NCI-H748 (cell line): ENCODE measurements around the gene ZFPM1.
"Not testable (repeated sequence)": the region's sequence is repeated elsewhere in the genome, so short reads cannot be mapped to it uniquely, and the experiment has no call there.

Experiments used
- DNase-seq: peaks from one replicate; lab custom pipeline; 2025; ENCODE audit not compliant: unreplicated experiment; lab: John Stamatoyannopoulos, UW

ZFPM1 gene

DNA sequence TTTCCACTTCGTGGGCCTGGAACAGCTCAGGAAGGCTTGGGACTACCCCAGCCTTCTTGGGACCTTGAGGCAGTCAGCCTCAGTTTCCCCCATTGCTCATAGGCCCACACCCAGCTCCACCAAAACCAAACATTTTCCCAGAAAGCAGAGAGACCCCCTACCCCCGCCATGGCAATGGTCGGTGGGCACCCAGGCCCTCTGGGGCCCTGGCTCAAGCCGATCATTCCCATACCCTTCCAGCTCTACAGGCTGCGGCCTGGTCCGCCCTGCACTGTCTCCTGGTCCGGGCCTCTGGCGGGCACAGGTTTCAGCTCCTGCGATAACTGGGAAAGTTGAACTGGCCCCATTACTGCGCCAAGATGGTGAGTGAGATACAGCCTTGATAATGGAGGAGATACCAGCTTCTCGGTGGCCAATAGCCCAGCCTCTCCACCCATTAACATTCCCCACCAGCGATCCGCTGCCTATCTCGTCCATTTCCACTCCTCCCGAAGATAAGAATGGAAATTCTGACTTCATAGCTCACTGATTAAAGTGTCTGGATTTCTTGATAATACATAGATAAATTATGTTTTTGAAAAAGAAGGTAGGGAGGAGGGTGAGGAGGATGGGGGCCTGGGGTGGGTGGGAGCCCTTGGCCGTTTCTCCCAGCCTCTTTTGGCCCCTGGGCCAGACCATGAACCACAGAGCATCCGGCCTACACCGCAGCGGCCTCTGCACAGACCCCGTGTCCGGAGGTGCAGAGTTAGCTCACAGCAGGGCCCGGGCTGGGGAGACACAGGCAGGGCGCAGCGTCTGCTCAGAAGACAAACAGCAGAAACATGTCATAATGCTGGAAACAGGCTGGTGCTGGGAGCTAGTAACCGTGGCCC is 11.6 kb downstream of the ZFPM1 start:
- no peak for DNase-seq

DNA sequence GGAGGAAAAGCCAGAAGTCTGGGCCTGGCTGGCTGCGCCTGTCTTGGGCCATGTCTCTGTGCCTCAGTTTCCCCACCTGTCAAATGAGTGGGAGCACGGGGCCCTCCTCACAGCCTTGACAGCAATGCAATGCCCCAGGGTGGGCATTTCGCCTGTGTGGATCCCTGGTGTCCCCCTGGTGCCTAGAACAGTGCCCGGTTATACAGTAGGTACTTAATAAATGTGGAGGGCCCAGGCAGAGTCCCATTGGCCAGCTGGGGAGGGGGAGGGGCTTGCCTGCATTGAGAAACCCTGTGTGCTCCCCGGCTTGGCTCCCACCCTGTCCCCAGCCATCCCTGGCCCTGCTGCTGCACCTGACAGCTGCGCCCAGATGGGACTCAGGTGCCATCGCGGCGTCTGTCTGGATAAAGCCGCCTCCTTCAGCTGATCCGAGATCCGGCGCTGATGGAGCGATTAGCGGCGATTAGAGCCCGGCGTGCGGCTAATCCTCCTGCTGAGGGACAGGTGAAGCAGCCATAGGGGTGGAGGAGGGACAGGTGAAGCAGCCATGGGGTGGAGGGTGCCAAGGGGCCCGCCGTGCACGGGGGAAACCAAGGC is 12.4 kb downstream of the ZFPM1 start:
- DNase-seq: peak; percentile 18

DNA sequence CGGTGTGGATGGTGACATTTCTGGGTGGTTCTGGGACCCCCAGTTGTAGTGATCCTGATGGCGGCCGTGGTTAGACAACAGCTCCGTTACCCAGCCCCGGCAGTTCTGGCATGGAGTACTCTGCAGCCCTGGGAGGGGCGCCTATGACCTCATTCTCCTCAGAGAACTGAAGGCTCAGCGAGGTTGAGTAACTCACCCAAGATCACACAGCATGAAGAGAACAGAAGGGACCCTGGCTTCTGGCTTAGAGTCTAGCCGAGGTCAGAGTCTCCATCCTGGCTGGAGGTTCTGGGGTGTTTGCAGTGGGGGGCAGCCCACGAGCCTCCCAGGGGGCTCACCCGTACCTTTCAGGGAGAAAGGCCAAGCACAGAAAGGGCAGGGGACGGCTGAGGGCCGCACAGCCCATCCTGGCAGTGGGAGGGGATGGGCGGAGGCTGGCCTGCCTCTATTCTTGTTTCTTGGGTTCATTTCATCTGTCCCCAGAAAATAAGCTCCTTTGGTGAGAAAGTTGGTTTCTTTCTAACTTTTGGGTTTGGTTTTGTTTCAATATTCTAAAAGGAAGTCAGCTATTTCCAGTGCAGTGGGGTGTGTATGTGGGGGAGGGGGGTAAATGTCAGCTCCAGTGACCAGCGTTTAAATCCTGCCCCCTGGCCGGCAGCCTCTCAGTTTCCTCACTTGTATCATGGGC is 13.2 kb downstream of the ZFPM1 start:
- no peak for DNase-seq

DNA sequence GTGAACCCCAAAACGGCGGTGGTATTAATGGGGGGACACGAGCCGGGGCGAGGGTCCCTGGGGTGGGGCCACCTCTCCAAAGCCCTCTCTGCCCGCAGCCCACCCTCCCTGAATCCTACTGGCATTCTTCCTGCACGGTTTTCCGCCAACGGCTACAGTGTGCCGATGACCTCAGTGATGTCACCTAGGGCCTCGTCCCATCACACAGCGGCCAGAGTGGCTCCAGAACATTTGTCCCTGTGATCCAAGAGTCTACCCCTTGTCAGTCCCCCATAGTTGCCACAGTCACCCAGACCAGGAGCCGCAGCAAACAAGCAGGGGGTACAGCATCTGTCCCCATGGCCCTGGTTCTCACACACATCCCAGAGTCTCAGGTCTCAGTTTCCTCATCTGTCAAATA is 13.9 kb downstream of the ZFPM1 start:
- no peak for DNase-seq

DNA sequence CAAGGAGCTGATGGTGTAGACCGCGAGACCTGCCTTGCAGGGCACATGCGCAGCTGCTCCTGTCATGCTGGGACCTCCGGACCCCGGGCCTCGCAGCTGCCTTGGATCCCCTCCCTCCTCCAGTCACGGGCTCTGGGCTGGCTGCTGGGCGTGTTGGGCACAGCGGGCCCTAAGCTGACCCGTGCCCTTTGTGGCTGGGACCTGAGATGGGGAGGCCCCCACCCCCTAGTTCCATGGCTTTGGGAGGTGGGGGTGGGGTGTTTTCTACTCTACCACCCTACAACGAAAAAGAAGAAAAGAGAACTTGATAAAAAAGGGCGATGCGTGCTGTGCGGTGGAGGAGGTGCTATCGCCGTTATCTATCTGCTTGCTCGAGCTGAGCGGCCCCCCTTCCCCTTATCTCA is 14.5 kb downstream of the ZFPM1 start:
- no peak for DNase-seq

DNA sequence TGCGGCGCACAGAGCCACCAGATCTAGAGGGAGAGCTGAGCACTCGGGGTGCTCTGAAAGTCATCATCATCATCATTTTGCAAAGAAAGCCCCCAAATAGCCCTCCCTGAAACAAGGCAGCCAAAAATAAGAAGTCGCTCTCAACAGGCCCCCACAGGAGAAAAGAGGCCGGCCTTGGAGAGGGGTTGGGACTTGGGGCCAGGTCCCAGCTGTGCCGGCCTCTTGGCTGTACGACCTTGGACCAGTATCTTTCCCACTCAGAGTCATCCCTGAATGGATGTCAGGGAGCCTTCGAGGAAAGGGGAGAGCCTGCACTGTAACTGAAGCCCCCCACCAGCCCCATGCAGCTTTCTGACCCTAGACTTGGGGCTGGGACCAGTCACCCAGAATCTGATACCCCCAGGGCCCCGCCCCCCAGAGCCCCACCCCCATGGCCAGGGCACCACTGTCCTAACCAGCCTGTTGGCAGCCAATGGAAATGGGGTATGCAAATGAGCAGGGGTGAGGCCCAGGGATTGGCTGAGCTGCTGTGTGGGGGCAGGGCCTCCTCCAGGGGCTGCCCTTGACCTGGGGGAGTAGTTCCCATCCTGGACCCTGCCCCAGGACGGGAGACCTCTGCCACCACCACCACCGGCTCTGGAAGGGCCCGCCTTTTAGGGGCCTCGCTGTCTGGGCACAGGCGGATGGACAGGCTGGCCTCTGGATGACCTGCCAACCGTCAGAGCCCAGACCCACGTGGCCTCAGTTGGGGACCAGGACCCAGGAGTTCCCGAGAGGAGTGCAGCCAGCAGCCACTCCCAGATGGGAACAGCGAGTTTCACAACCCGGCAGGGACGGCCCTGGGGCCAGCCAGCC is 15.4 kb downstream of the ZFPM1 start:
- peak; percentile 9 for DNase-seq

DNA sequence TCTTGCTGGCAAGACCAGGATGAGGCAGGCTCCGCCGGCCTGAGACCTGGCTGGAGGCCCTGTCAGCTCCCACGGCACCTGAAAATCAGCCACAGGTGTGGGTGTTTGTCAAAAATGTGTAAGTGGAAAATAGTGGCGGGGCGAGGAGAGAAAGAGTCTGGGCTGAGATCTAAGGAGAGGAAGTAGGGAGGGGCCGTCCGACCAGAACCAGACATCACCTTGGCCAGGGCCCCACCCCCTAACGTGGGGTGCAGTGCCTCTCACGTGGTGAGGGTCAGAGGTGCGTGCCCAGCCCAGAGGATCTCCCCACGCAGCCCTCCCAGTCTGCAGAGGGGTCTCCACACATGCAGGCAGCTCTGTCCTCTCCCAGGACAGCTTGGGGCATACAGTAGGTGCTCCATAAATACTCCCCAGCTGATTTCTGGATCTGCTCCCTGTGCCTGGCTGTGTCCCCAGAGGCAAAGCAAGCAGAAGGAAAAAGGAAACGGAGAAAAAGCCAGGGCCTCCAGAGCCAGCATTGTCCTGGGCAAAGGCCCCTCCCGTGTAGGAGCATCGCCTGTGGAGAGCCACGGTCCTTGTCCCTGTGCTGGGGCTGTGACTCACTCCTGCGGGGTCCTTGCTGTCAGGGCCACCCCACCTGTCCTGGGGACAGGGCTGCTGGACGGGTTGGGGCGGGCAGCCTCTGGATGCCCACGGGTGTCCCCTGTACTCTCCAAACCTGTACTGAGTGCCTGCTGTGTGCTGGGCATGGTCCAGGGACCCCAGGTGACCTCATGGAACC is 16.7 kb downstream of the ZFPM1 start:
- DNase-seq: no peak

DNA sequence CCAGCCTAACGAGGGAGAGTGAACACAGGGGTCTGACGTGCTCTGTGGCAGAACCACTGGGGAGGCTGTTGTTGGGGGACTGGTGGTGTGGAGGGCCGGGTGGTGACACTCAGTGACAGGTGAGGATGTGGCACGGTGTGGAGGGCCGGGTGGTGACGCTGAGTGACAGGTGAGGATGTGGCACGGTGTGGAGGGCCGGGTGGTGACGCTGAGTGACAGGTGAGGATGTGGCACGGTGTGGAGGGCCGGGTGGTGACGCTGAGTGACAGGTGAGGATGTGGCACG is 17.3 kb downstream of the ZFPM1 start:
- DNase-seq: not testable (repeated sequence)

DNA sequence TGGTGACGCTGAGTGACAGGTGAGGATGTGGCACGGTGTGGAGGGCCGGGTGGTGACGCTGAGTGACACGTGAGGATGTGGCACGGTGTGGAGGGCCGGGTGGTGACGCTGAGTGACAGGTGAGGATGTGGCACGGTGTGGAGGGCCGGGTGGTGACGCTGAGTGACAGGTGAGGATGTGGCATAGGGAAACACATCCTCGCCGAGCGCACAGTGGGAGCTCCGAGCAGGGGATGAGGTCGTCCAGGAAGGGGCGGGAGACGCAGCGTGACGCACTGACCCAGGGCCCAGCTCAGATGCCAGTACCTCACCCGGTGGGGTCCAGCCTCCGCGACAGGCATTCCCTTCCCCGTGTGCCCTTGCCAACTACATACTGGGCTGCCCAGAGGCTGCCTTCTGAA is 17.6 kb downstream of the ZFPM1 start:
- DNase-seq: not testable (repeated sequence)

DNA sequence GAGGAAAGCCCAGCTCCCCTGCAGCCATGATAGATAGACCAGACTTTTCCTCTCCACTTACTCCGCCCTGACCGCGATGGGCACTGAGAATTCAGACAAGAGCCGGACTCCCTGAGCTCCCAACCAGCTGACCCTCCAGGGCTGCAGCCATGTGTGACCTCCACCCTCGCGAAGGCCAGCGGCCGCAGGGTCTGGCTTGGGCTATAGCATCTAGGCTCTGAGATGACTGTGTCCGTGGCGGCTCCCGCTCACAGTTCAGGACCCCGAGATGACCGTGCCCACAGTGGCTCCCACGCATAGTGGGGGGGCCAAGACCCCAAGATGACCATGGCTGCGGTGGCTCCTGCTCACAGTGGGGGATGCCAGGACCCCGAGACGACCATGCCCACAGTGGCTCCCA is 18.0 kb downstream of the ZFPM1 start:
- no peak for DNase-seq

DNA sequence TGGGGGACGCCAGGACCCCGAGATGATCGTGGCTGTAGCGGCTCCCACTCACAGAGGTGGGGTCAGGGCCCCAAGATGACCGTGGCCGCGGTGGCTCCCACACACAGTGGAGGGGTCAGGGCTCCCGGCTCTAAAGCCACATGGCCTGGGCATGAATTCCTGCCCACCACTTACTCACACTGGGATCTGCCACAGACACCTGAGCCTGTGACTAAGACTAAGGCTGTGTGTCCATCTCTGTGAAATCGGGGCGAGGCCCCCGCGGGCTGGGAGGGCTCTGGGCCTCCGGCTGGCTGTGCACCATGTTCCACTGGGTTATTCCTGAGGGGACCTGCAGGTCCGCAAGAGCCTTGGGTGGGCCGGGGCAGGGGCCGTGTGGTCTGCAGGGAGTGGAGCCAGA is 18.5 kb downstream of the ZFPM1 start:
- DNase-seq: no peak

DNA sequence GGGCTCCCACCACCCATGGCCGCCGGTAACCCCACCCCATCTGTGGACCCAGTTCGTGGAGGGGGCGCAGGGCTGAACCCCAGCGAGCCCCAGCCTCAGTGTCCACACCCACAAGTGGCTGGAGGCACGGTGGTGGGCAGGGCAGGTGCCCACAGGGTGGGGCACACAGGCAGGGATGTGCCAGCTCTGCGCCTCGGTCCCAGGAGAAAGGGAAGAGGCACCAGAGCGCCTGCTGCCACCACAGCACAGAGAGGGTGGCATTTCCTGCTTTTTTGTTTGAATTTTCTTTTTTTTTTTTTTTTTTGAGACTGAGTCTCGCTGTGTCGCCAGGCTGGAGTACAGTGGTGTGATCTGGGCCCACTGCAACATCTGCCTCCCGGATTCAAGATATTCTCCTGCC is 19.0 kb downstream of the ZFPM1 start:
- DNase-seq: no peak

DNA sequence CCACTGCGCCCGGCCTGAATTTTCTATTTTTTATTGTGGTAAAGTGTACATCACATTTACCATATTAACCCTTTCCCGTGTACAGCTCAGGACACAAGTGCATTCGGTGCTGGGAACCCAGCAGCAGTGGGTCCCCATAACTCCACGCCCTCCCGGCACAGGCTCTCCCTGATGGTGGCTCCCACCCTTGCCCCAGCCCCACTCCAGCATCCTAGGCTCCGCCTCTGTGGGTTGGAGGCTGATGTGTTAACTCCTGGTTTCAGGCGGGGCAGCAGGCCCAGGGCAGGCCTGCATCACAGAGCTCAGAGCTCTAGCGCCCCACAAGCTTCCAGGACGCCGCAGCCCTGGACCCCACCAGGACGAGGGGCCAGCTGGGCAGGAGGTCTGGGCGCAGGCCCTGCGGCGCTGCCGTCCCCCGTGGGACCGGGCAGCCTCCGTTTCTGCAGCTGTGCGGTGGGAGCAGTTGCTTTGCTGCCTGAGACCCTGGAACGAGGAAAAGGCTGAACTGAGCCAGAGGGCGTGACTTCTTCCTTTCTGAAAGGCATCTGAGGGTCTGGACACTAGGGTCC is 19.6 kb downstream of the ZFPM1 start:
- DNase-seq: no peak

DNA sequence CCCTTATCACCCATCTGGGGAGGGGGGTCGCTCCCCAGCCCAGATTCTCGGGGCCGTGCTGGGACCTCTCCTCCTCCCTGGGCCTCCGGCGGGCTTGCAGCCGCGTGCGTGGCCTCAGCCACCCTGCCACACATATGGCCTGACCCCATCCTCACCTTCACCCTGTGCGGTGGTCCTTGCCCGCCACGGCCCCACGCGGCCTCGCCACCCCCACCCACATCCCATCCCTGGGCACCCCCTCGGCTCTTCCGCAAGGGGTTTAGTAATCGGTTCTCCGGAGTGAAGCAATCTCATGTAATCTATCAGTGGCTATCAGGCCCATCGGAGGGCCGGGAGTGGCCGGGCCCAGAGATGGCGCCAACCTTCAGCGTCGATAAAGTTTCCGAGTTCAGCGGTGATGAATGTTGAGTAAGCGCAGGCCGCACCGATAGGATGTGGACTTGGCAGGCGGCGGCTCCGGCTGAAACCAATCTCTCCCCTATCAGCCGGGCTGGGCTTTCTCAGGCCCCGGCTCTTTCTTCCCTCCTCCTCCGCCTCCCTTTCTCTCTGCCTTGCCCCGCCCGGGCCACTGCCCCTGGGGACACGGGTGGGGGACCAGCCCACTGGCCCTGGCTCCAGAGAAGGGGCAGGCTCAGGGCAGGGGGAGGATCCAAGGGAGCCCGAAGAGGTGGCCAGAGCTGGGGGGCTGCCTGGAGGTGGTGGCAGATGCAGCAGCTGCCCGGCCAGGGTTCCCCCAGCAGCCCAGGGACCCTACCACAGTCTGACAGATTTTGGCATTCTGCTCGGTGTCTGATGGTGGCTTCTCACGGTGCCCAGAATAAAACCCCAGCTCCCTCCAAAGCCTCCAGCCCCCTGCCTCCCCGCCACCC is 20.8 kb downstream of the ZFPM1 start:
- DNase-seq: no peak

DNA sequence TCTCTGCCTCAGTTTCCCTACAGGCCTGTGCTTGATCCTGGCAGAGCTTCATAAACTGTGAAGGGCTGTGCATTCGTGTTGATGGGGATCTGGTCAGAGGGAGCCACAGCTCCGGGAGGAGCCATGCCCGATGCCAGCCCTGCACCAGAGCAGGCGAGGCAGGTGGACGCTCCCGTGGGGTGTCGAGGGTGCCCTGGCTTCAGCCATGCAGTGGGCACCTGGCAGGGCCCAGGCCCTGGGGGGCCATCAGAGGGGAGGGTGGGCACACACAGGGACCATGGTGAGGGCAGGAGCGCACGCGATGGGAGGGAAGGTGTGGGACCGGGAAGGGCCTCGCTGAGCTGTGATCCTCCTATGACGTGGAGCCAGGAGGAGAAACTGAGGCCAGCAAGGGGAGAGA is 22.0 kb downstream of the ZFPM1 start:
- no peak for DNase-seq

DNA sequence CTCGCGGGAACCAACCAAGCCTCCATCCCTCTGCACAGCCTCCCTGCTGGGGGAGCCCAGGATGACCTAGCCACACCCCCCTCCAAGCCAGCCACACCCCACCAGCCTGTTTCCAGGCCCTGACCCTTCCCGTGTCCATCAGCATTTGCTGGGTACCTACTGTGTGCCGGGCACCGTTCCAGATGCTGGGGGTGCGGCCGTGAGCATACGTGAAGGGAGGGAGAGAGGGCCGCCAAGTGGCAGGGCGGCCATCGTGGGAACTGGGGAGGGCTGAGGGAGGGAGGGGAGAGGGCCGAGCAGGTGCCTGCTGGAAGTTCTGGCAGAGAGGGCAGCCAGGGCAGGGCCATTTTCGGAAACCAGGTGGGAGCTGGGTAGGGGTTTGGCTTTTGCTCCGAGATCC is 23.1 kb downstream of the ZFPM1 start:
- no peak for DNase-seq

DNA sequence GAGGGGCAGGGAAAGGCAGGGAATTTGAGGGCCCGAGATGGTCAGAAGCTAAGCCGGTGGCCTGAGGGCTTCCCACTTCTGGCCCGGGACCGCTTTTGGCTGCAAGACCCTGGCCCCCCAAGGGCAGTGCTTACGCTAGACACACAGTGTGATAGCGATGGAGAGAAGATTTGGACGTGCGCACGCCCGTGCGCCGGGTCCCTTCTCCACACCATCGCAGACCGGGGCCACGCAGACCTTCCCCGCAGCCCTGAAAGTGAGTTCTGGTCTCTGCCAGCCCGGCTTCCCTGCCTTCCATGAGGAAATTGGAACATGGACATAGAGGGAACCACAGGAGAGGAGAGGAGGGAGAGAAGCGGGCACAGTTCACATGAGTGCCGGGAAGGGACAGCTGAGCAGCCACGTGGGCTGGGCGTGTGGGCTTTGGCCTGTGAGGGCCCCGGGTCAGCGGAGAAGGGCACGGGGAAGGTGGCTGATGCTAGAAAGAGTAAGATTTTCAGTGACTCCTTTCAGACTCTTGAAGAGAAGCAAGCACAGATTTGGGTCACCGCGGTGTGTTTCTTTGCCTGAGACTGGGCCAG is 23.8 kb downstream of the ZFPM1 start:
- no peak for DNase-seq

DNA sequence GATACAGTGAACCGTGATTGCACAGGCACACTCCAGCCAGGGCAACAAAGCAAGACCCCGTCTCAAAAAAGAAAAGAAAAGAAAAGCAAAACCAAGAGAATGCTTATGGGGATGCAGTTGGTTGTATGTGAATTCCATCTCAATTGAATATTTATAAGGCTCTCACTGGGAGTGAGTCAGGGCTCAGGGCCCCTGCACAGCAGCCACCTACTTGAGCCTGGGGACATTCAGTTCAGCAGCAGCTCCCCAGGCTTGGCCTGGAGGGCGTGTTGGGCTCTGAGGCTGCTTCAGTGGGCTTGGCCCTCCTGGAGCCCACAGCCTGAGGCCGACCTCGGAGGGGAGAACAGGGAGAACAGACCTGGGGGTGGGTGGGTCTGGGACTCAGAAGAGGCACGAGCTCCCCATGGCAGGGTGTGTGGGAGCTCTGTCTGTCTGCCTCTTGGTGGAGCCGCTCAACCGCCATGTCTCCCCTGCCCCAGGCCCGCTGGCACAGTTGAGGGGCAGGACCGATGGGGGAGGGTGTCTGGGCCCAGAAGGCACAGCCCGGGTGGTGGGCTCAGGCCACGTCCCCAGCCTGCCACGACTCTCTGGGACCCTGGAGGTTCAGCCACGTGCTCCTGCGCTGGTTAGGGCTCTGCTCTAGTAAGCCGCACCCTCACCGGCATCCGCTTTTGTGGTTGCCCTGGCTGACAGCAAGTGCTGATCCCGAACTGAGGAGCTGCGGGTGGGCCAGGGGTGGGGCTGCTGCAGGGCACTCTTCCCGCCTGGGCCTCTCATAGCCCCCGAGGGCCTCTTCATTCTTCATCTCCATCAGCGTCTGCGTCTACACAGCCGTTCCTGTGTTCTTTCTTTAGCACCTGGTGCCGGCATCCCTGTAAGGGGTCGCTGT is 24.8 kb downstream of the ZFPM1 start:
- no peak for DNase-seq
